ENCODE measurements around the gene OOSP4A.
A peak's percentile ranks its signal among the peaks of the same experiment; 100 is the strongest.

The OOSP4A gene

DNA sequence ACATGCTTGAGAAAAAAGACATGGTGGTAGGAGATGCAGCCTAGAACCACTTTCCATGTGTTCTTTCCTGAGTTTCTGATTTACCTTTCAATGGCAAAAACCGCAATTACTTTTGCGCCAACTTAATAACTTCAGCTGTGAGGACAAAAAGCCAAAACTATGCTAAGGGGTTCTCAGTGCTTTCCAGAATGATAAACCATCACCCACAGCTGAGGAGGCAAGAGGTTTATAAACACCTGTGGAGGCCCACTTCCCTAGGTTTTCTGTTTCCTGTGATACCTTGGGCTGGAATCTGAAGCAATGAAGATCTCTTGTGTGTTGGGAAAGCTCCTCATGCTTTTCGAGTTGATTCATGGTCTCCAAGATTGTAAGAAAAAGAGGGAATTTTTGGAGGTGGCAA, at the start of gene OOSP4A:
Gene OOSP4A (plus strand): TSS at position 301 of the 400 bp plus-strand sequence. CDS start 0 bp downstream, at position 301.
- H3K27me3 ChIP-seq (replicated peaks; ENCODE audit: control insufficient read depth, insufficient read depth, low read length) = no peaks in the 10 kb centered on the region
- no peak for TF ChIP-seq CTCF (IDR thresholded peaks at IDR 0.05; ENCODE audit: insufficient read depth, low read length, poor library complexity, severe bottlenecking)
- H3K36me3 ChIP-seq (ENCODE audit: control insufficient read depth, insufficient read depth, low read length) = no peaks in the 10 kb centered on the region
- DNase-seq (ENCODE audit: extremely low read depth, insufficient read length) = no peak
- no peak within 1 kb of the TSS for H3K4me3 ChIP-seq (replicated peaks; ENCODE audit: low read depth, low read length)

DNA sequence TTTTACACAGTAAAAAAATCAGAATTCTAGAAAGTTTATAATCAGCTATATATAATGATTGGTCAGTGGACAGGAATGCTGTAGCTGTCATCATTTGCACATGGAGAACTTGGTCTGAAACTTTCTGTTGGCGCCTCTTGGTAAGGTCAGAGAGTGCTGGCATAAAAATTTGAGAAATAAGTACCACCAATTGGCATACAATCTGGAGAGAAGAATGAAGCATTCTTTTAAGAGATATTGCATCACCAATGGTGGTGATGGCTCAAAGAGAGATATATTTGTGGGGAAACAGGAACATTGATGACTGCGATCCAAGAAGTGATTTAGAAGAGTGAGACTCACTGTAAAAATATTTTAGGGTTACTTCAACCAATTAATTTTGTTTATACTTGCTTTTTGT, 45.4 kb upstream of the OOSP4A start:
- no peaks in the 10 kb centered on the region for H3K36me3 ChIP-seq (ENCODE audit: control insufficient read depth, insufficient read depth, low read length)
- no peak for TF ChIP-seq CTCF (IDR thresholded peaks at IDR 0.05; ENCODE audit: insufficient read depth, low read length, poor library complexity, severe bottlenecking)
- no peak overlapping the region for H3K4me3 ChIP-seq (replicated peaks; ENCODE audit: low read depth, low read length)
- H3K27me3 ChIP-seq (replicated peaks; ENCODE audit: control insufficient read depth, insufficient read depth, low read length) = no peaks in the 10 kb centered on the region
- DNase-seq (ENCODE audit: extremely low read depth, insufficient read length) = no peak

GRCh38 chr11:59918987-59919589, 44.7 kb upstream of the OOSP4A start:
- TF ChIP-seq CTCF (IDR thresholded peaks at IDR 0.05; ENCODE audit: insufficient read depth, low read length, poor library complexity, severe bottlenecking) = peak; percentile 59
- no peak for DNase-seq (ENCODE audit: extremely low read depth, insufficient read length)
- H3K36me3 ChIP-seq (ENCODE audit: control insufficient read depth, insufficient read depth, low read length) = no peaks in the 10 kb centered on the region
- H3K4me3 ChIP-seq (replicated peaks; ENCODE audit: low read depth, low read length) = no peak overlapping the region
- H3K27me3 ChIP-seq (replicated peaks; ENCODE audit: control insufficient read depth, insufficient read depth, low read length) = no peaks in the 10 kb centered on the region

- no peak for DNase-seq (ENCODE audit: extremely low read depth, insufficient read length)
- Histone ChIP-seq H3K36me3 (ENCODE audit: control insufficient read depth, insufficient read depth, low read length) (no peaks in the 10 kb centered on the region), H3K27me3 (replicated peaks; ENCODE audit: control insufficient read depth, insufficient read depth, low read length) (no peaks in the 10 kb centered on the region), H3K4me3 (replicated peaks; ENCODE audit: low read depth, low read length) (no peak overlapping the region)
- no peak for TF ChIP-seq CTCF (IDR thresholded peaks at IDR 0.05; ENCODE audit: insufficient read depth, low read length, poor library complexity, severe bottlenecking)
Measured at GRCh38 chr11:59923813-59924212, 40.0 kb upstream of the OOSP4A start.

DNA sequence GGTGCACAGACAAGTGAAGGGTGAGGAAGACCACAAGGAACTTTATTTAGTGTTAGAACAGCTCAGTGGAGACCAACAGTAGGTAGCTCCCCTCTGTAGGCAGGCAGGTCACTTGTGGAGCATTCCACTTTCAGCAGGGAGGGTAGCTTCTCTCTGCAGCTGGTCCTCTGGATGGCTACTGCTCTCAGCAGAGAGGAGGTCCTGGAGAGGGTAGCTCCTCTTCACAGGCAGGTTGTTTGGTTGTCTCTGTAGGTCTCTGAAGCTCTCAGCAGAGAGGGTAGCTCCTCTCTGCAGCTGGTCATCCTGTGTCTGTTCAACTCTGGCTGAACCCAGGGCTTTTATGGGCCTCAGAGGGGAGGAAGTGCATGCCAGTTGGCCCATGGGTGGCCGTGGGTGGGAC, 32.1 kb upstream of the OOSP4A start:
- TF ChIP-seq CTCF (IDR thresholded peaks at IDR 0.05; ENCODE audit: insufficient read depth, low read length, poor library complexity, severe bottlenecking) = no peak

GRCh38 chr11:59938132-59938531, 25.7 kb upstream of the OOSP4A start, which contains the start of gene OOSP1:
Gene OOSP1 (plus strand): TSS chr11:59938432. CDS start chr11:59938455, 23 bp downstream.
- Histone ChIP-seq H3K4me3 (replicated peaks; ENCODE audit: low read depth, low read length) (no peak within 1 kb of the TSS), H3K27me3 (replicated peaks; ENCODE audit: control insufficient read depth, insufficient read depth, low read length) (no peaks in the 10 kb centered on the region), H3K36me3 (ENCODE audit: control insufficient read depth, insufficient read depth, low read length) (no peaks in the 10 kb centered on the region)
- no peak for TF ChIP-seq CTCF (IDR thresholded peaks at IDR 0.05; ENCODE audit: insufficient read depth, low read length, poor library complexity, severe bottlenecking)
- DNase-seq (ENCODE audit: extremely low read depth, insufficient read length) = no peak

More for the DNA sequence above, 32.1 kb upstream of the OOSP4A start:
- no peaks in the 10 kb centered on the region for H3K36me3 ChIP-seq (ENCODE audit: control insufficient read depth, insufficient read depth, low read length)
- no peak overlapping the region for H3K4me3 ChIP-seq (replicated peaks; ENCODE audit: low read depth, low read length)
- no peaks in the 10 kb centered on the region for H3K27me3 ChIP-seq (replicated peaks; ENCODE audit: control insufficient read depth, insufficient read depth, low read length)
- no peak for DNase-seq (ENCODE audit: extremely low read depth, insufficient read length)

All from GM06990 (cell line).